ENCODE results near the gene ZNF436. TPM values are rescaled to one million over a fixed set of nuclear protein-coding genes. Genes with fewer than 3 reads are reported as not detected.

Gene ZNF436
- total and polyA plus RNA-seq, 9 of the 15 experiments (the other 6 are each of a cell fraction or from before 2014, with no cell fraction given) = 2.1 to 11.3 (median 6.8) TPM

DNA sequence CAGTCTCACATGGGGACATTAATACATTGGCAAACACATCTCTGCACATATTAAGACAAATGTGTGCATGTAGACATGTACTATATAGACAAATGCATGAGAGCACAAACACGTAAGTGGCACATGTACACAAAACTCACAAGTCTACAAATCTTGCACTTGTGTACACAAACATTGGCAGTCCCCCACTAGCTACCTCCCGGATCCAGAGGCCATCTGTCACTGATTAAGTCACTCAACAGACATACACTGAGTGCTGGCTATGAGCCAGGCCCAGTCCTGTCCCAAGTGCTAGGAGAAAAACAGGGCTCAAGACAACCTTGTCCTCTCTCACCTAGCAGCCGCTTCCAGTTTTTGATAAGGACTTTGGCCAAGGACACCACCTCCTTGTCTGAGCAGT lies 47.9 kb upstream of the ZNF436 start (continued):
- TF ChIP-seq TSHZ1 (CRISPR knock-in tag; IDR thresholded peaks at IDR 0.05) (no peak), VEZF1 (CRISPR knock-in tag; IDR thresholded peaks at IDR 0.05) (0 out of 2 replicates have a peak, but pooled peaks have one; percentile 17), ATF7 (IDR thresholded peaks at IDR 0.05) (peak; percentile 45; the same call in 1 of the 2 replicates), SIN3A (IDR thresholded peaks at IDR 0.05; ENCODE audit: borderline replicate concordance in 2 of 2, control insufficient read depth in 1 of 2, low read depth in 2 of 2, low read length in 2 of 2) (no peak), HNRNPUL1 (IDR thresholded peaks at IDR 0.05; ENCODE audit: low read length) (no peak), ZNF121 (CRISPR knock-in tag; conservative IDR thresholded peaks at IDR 0.05) (no peak), STAG1 (CRISPR knock-in tag; IDR thresholded peaks at IDR 0.05; ENCODE audit: borderline replicate concordance) (no peak), MEIS2 (IDR thresholded peaks at IDR 0.05; ENCODE audit: partially characterized antibody) (peak; percentile 97), KAT7 (CRISPR knock-in tag; IDR thresholded peaks at IDR 0.05; ENCODE audit: borderline replicate concordance) (no peak), TCFL5 (CRISPR knock-in tag; conservative IDR thresholded peaks at IDR 0.05) (no peak), ZFP91 (CRISPR knock-in tag; IDR thresholded peaks at IDR 0.05) (no peak), ID3 (CRISPR knock-in tag; IDR thresholded peaks at IDR 0.05) (no peak), ID3 (tag; IDR thresholded peaks at IDR 0.05) (no peak), SRSF9 (IDR thresholded peaks at IDR 0.05; ENCODE audit: borderline replicate concordance, low read depth, low read length) (no peak), FUS (optimal IDR thresholded peaks at IDR 0.05; ENCODE audit: low read depth, low read length) (no peak), ZNF695 (CRISPR knock-in tag; IDR thresholded peaks at IDR 0.05) (no peak), PRPF4 (IDR thresholded peaks at IDR 0.05; ENCODE audit: insufficient read depth, low read depth, low read length, poor library complexity, severe bottlenecking) (no peak), ZBTB8A (IDR thresholded peaks at IDR 0.05; ENCODE audit: partially characterized antibody) (no peak), HEY1 (CRISPR knock-in tag; IDR thresholded peaks at IDR 0.05; ENCODE audit: borderline replicate concordance) (no peak), FOXA3 (CRISPR knock-in tag; conservative IDR thresholded peaks at IDR 0.05 in 1 of 2, IDR thresholded peaks at IDR 0.05 in 1 of 2) (peak; percentile 70 to 84; a peak in 3 of 4 replicates)
